Renal cortex interstitium (tissue), 11 donors: ENCODE measurements around the gene NOSTRIN. TPM values are rescaled to one million over a fixed set of nuclear protein-coding genes. Genes with fewer than 3 reads are reported as not detected.

Experiments
- DNase-seq, 11 donors: peaks; one replicate each; pipeline ENCODE4 v3.0.0-alpha.2; 2013; ENCODE audit warnings: low read depth in 9 of 11, low spot score in 4 of 11; ENCODE audit errors: extremely low read depth in 1 of 11
- polyA plus RNA-seq, 3 donors: library from polyadenylated mRNA; unstranded; fragments of 120-200 nt; gene quantifications; one replicate each; pipeline ENCODE4 v1.2.1, GENCODE V29; 2013; ENCODE audit not compliant: insufficient read length in 3 of 3

NOSTRIN gene
- polyA plus RNA-seq, 3 donors: 32.2 to 44.5 (median 37.0) TPM

DNA sequence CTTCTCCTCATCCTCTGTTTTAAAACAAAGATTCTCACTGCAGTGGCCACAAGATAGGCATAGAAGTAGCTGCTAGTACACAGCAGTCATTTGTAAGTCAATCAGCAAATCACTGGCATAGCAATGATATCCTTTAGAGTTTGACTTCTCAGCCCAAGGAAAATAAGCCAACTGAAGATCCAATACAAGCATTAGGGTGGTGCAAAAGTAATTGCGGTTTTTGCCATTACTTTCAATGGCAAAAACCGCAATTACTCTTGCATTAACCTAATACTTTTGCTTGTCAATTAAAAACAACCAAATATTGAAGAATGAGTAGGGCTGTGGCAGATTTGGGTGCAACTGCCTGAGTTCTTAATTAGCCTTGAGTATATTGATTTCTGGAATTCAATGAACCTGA, 101.5 kb downstream of the NOSTRIN start:
- DNase-seq: no peak

DNA sequence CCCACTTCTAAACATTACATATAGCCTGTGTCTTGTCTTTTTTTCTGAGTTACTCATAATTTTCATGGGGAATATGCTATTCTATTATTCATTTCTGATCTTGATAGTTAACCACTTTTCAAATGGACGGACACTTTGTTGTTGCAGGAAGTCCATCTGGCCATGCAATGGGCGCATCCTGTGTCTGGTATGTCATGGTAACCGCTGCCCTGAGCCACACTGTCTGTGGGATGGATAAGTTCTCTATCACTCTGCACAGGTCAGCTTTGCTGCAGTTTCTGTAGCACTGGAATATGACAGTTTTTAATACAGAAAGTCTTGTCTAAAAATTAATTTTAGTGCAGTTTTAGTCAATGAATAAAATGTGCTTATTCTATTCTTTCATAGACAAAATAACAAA, 101.9 kb downstream of the NOSTRIN start:
- no peak for DNase-seq

DNA sequence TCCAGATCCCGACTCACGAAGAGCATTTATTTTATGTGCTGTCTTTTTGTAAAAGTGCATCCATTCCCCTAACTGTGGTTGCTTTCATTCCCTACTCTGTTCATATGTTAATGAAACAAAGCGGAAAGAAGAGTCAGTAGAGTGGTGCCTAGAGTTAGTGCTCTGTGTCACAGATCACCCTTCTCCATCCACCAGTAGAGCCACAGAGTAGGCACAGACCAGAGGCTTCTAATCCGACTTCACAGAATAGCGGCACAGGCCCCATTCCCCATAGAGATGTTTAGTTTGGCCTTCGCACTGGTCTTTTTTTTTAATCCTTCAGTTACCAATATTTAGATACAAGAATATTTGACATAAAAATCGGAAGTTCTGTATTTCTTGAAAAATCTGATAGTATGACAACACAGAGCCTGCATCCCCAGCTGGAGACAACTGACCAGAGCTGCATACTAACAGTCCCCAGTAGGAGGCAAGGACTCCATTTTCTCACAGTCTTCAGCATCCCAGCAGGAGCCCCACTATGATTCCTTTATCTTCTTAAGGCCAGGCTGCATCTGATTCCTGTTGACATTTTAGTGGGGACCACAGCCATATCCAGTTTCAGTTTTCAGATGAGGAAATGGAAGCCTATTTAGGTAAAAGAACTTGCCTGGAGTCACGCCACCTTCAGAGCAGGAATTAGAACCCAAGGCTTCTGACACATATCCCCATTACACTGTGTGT, 105.7 kb downstream of the NOSTRIN start:
- DNase-seq: no peak

DNA sequence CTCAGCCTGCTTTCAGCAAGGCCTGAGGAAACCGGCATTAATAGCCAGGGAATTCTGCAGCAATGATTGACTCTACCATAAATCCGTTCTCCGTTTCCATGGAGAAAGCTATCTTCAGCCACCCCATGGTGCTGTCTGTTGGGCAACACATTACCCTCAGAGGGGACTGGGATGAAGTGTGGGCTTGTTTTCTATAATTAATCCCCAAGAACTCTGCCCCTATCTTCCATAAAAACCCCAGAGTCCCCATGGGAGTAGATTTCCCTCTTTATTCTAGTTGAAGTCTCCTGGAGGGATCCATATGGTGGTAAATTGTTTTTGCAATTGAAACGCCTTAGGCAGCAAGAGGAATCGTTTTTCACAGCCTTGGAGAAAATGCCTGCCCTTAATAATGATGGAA, 107.9 kb downstream of the NOSTRIN start:
- DNase-seq: no peak

DNA sequence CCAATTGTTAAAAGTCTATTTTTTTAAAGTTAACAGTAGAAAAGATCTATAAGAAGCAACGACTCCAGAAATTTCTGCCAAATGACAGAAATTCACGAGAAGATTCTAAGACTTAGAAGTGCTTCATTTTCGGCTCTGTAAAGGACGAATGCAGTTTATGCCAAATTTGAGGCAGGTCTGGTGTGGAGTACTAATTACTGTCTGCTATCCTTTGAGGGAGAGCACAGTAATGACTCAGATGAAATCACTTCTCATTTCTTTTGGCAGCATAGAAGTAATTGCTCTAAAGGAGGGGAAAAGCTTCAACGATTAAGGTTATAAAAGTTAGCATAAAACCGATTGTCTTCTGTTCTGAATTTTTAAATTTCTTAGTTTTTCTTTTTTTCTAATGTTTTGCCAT, 110.0 kb downstream of the NOSTRIN start:
- no peak for DNase-seq

DNA sequence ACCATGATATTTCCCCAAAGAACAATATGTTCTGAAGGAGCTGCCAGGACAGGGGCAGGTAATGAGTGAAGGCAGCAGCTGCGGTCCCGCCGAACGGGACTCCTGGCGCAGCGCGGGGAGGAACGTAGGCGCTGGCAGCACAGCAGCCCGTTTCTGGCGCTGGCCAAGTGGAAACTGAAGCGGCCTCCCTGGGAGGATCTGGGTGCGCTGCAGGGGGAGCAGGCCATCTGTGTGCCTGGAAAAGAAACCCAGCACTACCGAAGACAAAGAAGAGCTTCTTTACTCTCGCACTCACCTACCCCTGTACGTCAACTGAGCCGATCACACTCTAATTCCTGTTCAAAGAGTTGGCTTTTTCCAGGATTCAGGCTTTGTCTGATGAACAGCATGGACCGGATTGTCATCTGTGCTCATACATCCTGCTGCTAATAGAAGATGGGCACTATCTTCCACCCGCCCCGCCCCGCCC, 110.5 kb downstream of the NOSTRIN start:
- no peak for DNase-seq

DNA sequence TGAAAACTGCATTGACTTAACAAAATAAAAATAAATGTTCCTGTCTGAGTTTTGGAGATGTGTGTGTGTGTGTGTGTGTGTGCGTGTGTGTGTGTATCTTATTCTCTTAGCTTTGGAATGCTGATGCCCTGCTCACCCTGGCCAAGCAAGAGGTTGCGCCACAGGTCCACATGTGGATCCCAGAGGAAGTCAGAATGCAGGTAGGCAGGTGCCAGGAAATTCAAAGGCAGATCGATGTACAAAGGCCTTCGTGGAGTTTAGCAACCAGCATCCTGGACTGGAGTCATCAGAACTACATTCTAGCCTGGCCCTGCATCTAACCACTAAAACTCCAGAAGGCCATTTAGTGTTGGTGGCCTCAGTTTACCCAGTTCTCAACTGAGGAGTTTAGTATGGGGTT, 111.1 kb downstream of the NOSTRIN start:
- no peak for DNase-seq

Other genes starting within 250 kb of the NOSTRIN start
- 10 to 100 TPM; 16.1 to 24.9 (median 23.3) TPM for gene SPC25, start 87.8 kb downstream of the NOSTRIN start, polyA plus RNA-seq
- gene G6PC2, start 98.7 kb downstream of the NOSTRIN start, polyA plus RNA-seq: under 1 TPM in 1 of 3 donors, not detected in 2; 0.05 TPM
- under 1 TPM in 2 of 3 donors, not detected in 1; 0.05 to 0.15 TPM for gene ABCB11, start 228.7 kb downstream of the NOSTRIN start, polyA plus RNA-seq